ENCODE measurements around the gene DMD.

GRCh38 chrX:31500921-31501320 is 1710.4 kb downstream of the DMD start:
- no peak for TF ChIP-seq POLR2A (IDR thresholded peaks at IDR 0.05)
- TF ChIP-seq CTCF (IDR thresholded peaks at IDR 0.05), result no peak
